DOHH2 (cell line): ENCODE measurements around the gene CRK.

Source experiments
- CTCF ChIP-seq: fragments of 200-600 bp; sonication (generic); IDR thresholded peaks from one replicate; pipeline ENCODE4 v1.5.1; 2014; ENCODE audit warnings: antibody characterized with exemption, mild to moderate bottlenecking, low read depth, low read length; ENCODE audit not compliant: poor library complexity, severe bottlenecking
- EZH2phosphoT487 ChIP-seq: fragments of 200-600 bp; sonication (generic); IDR thresholded peaks from 2 replicates; pipeline ENCODE4 v1.6.1; 2017; ENCODE audit warnings: borderline replicate concordance, mild to moderate bottlenecking, antibody characterized with exemption, low read length, moderate library complexity, mixed read lengths

- TF ChIP-seq EZH2phosphoT487 = no peak
- no peak for TF ChIP-seq CTCF
Observed at GRCh38 chr17:1474402-1475189, 18.6 kb upstream of the CRK start.
